K562 (cell line): ENCODE measurements around the gene TBXAS1. TPM values are rescaled to one million over a fixed set of nuclear protein-coding genes. Genes with fewer than 3 reads are reported as not detected.
A peak's percentile ranks its signal among the peaks of the same experiment; 100 is the strongest.

Experiments used
- COPS2 ChIP-seq: fragments of 450-650 bp; conservative IDR thresholded peaks from 2 replicates; pipeline ENCODE4 v1.6.1; 2016; ENCODE audit warnings: mild to moderate bottlenecking, moderate library complexity
- DNMT1 ChIP-seq: fragments of 450-650 bp; IDR thresholded peaks from 2 replicates; pipeline ENCODE4 v1.6.1; 2016; ENCODE audit warnings: antibody characterized with exemption, mild to moderate bottlenecking
- MCM5 ChIP-seq: fragments of 450-650 bp; IDR thresholded peaks from 2 replicates; pipeline ENCODE4 v1.6.1; 2016; ENCODE audit warnings: low read depth
- NONO ChIP-seq, 2 experiments: fragments of 200-400 bp in 1 of 2; fragments of 450-650 bp in 1 of 2; formaldehyde crosslinking in 1 of 2; IDR thresholded peaks; 2 replicates each; pipeline ENCODE4 v1.6.1; 2017; ENCODE audit warnings: low read depth in 2 of 2, mild to moderate bottlenecking in 2 of 2, moderate library complexity in 2 of 2, low read length in 1 of 2
- RFX5 ChIP-seq: IDR thresholded peaks from 2 replicates; pipeline ENCODE4 v1.6.1; 2011; ENCODE audit warnings: low read depth, mild to moderate bottlenecking, improper control_type of control experiment, low read length
- TSC22D4 ChIP-seq: fragments of 450-650 bp; IDR thresholded peaks from 2 replicates; pipeline ENCODE4 v1.6.1; 2016; ENCODE audit warnings: missing genetic modification characterization, missing biosample characterization, control low read depth
- XRCC3 ChIP-seq: fragments of 450-650 bp; IDR thresholded peaks from 2 replicates; pipeline ENCODE4 v1.6.1; 2017; ENCODE audit warnings: mild to moderate bottlenecking, moderate library complexity
- ZNF589 ChIP-seq: fragments of 200-800 bp; sonication (Bioruptor generic); IDR thresholded peaks from 2 replicates; pipeline ENCODE4 v1.6.1; 2016; ENCODE audit warnings: low read depth, missing genetic modification characterization, missing compliant biosample characterization
- ZNF79 ChIP-seq: fragments of 250-450 bp; sonication (Bioruptor Pico); IDR thresholded peaks from 2 replicates; pipeline ENCODE4 v1.4.0; 2020; ENCODE audit warnings: low read depth, mild to moderate bottlenecking, moderate library complexity
- ZSCAN29 ChIP-seq: fragments of 450-650 bp; IDR thresholded peaks from 2 replicates; pipeline ENCODE4 v1.6.1; 2017
- polyA plus RNA-seq, 8 experiments: library from polyadenylated mRNA; depleted of rRNA in 4 of 8; stranded (reverse) in 5 of 8; unstranded in 3 of 8; fragments of >200 nt; fragmentation: Nextera tagmentation in 2 of 8; fragmentation: Illumina TruSeq in 1 of 8; extraction: Ambion mirVana in 2 of 8; extraction: Trizol in 1 of 8; gene quantifications; 2 replicates each; pipeline versions ENCODE4 v1.2.1 to v1.2.3, GENCODE V29; 2011 to 2014; ENCODE audit warnings: inconsistent platforms in 1 of 8, missing spikeins in 1 of 8
- total RNA-seq, 7 experiments: library from RNA; depleted of rRNA in 6 of 7; stranded (reverse); fragments of >200 nt in 6 of 7; fragmentation: Illumina TruSeq in 2 of 7; extraction: Trizol in 2 of 7; gene quantifications; 2 replicates each; pipeline versions ENCODE4 v1.2.1 to v1.2.3, GENCODE V29; 2011 to 2021; ENCODE audit warnings: low replicate concordance in 1 of 7
- TF ChIP-seq, protein P1 (sequence below): fragments of 450-650 bp; formaldehyde crosslinking; IDR thresholded peaks from 2 replicates; pipeline ENCODE4 v1.4.0; 2022; ENCODE audit warnings: missing genetic modification characterization
- TF ChIP-seq, protein P2 (sequence below), 2 experiments: fragments of 450-650 bp; IDR thresholded peaks; 2 replicates each; pipeline ENCODE4 v1.6.1; 2016
- TF ChIP-seq, protein P3 (sequence below): IDR thresholded peaks from 2 replicates; pipeline ENCODE4 v1.6.1; 2012; ENCODE audit warnings: low read depth, low read length, improper control_type of control experiment, borderline replicate concordance
- TF ChIP-seq, protein P4 (sequence below), 2 experiments: fragments of 450-650 bp; formaldehyde crosslinking in 1 of 2; IDR thresholded peaks; 2 replicates each; pipeline versions ENCODE4 v1.4.0 to v1.6.1; 2014 to 2020; ENCODE audit warnings: mild to moderate bottlenecking in 2 of 2, borderline replicate concordance in 1 of 2, low read depth in 1 of 2

TBXAS1 gene
- total and polyA plus RNA-seq, 9 of the 15 experiments (the other 6 are each of a cell fraction or from before 2014, with no cell fraction given) = 1.1 to 8.3 (median 1.9) TPM

DNA sequence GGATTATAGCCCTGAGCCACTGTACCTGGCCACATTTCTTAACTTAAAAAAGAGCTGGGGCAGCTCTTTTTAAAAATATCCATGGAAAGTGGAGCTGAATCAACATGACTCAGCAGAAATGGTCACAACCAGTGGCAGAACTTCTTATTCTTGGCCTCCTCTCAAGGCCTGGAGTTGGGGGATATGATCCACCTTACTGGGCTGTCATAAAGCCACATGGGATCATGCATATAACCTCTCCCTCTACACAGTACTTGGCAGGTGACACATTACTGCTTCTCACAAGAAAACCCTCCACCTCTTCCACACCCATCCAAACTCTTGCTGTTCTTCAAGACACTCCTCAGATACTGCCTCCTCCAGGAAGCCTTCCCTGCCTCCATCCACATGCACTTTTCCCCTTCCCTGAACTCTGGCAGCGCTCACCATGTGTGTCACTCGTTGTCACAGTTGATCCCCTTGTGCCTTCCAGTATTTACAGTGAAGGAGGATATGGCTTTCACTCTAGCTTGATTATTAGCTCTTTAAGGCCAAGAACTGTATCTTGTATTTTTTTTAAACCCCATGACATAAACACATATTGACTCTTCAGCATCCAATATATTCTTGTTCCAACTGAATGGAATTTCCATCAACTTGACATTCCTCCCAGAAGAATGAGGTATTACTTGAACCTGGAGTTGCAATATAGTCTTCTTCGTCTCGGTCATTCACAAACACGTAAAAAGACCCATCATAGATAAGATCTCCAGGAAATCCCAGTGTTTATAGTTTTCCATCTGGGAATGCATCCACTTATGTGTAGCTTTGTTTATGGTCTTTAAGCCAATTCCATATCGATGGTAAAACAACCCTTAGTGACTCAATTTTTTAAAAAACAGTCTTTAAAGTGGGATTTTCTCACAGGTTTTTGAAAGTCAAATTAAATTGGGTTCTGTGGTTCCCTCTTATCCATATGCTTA is 85.5 kb downstream of the TBXAS1 start (continued):
- TF ChIP-seq, protein P1, sequence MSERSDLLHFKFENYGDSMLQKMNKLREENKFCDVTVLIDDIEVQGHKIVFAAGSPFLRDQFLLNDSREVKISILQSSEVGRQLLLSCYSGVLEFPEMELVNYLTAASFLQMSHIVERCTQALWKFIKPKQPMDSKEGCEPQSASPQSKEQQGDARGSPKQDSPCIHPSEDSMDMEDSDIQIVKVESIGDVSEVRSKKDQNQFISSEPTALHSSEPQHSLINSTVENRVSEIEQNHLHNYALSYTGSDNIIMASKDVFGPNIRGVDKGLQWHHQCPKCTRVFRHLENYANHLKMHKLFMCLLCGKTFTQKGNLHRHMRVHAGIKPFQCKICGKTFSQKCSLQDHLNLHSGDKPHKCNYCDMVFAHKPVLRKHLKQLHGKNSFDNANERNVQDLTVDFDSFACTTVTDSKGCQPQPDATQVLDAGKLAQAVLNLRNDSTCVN = no peak
- TF ChIP-seq ZSCAN29 (no peak), ZNF79 (CRISPR knock-in tag) (no peak), DNMT1 (no peak), TSC22D4 (tag) (no peak), NONO (IDR thresholded peaks at IDR 0.05; ENCODE audit: low read depth in 2 of 2, low read length in 1 of 2) (no peak), ZNF589 (CRISPR knock-in tag) (no peak), XRCC3 (no peak), RFX5 (no peak), COPS2 (no peak), MCM5 (no peak)
- TF ChIP-seq, protein P2, sequence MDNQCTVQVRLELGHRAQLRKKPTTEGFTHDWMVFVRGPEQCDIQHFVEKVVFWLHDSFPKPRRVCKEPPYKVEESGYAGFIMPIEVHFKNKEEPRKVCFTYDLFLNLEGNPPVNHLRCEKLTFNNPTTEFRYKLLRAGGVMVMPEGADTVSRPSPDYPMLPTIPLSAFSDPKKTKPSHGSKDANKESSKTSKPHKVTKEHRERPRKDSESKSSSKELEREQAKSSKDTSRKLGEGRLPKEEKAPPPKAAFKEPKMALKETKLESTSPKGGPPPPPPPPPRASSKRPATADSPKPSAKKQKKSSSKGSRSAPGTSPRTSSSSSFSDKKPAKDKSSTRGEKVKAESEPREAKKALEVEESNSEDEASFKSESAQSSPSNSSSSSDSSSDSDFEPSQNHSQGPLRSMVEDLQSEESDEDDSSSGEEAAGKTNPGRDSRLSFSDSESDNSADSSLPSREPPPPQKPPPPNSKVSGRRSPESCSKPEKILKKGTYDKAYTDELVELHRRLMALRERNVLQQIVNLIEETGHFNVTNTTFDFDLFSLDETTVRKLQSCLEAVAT (IDR thresholded peaks at IDR 0.05) = peak; percentile 61 to 74; a peak in 2 of 4 replicates
- TF ChIP-seq, protein P3, sequence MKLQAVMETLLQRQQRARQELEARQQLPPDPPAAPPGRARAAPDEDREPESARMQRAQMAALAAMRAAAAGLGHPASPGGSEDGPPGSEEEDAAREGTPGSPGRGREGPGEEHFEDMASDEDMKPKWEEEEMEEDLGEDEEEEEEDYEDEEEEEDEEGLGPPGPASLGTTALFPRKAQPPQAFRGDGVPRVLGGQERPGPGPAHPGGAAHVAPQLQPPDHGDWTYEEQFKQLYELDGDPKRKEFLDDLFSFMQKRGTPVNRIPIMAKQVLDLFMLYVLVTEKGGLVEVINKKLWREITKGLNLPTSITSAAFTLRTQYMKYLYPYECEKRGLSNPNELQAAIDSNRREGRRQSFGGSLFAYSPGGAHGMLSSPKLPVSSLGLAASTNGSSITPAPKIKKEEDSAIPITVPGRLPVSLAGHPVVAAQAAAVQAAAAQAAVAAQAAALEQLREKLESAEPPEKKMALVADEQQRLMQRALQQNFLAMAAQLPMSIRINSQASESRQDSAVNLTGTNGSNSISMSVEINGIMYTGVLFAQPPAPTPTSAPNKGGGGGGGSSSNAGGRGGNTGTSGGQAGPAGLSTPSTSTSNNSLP = no peak
- TF ChIP-seq, protein P4, sequence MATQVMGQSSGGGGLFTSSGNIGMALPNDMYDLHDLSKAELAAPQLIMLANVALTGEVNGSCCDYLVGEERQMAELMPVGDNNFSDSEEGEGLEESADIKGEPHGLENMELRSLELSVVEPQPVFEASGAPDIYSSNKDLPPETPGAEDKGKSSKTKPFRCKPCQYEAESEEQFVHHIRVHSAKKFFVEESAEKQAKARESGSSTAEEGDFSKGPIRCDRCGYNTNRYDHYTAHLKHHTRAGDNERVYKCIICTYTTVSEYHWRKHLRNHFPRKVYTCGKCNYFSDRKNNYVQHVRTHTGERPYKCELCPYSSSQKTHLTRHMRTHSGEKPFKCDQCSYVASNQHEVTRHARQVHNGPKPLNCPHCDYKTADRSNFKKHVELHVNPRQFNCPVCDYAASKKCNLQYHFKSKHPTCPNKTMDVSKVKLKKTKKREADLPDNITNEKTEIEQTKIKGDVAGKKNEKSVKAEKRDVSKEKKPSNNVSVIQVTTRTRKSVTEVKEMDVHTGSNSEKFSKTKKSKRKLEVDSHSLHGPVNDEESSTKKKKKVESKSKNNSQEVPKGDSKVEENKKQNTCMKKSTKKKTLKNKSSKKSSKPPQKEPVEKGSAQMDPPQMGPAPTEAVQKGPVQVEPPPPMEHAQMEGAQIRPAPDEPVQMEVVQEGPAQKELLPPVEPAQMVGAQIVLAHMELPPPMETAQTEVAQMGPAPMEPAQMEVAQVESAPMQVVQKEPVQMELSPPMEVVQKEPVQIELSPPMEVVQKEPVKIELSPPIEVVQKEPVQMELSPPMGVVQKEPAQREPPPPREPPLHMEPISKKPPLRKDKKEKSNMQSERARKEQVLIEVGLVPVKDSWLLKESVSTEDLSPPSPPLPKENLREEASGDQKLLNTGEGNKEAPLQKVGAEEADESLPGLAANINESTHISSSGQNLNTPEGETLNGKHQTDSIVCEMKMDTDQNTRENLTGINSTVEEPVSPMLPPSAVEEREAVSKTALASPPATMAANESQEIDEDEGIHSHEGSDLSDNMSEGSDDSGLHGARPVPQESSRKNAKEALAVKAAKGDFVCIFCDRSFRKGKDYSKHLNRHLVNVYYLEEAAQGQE (IDR thresholded peaks at IDR 0.05; ENCODE audit: borderline replicate concordance) = no peak
- TF ChIP-seq, protein P4 (CRISPR knock-in tag; IDR thresholded peaks at IDR 0.05; ENCODE audit: low read depth) = no peak
